GM21390 (cell line): ENCODE measurements around the gene TBC1D5.
A peak's percentile ranks its signal among the peaks of the same experiment; 100 is the strongest.

ENCODE experiments used
- ATAC-seq: cut with Tn5 transposase; IDR thresholded peaks from one replicate; pipeline ENCODE4 v1.9.1; 2021; ENCODE audit not compliant: unreplicated experiment

TBC1D5 gene

DNA sequence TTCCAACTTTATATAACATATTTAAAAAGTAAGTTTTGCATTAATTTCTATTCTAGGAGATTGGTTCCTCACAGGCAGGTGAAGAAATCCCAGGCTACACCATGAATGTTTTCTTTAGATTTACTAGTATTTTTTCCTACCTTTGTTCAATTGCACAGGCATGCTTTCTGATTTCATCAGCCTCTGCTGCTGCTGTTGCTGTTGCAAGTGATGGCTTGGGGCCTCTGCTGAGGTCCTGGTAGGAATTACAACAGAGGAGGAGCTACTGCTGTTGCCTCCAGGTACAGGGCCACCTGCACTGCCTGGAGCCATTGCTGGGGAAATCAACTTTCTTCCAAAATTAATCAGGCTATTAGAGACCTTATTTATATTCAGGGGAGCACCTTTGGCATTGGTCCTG lies 504.4 kb downstream of the TBC1D5 start:
- ATAC-seq = no peak

DNA sequence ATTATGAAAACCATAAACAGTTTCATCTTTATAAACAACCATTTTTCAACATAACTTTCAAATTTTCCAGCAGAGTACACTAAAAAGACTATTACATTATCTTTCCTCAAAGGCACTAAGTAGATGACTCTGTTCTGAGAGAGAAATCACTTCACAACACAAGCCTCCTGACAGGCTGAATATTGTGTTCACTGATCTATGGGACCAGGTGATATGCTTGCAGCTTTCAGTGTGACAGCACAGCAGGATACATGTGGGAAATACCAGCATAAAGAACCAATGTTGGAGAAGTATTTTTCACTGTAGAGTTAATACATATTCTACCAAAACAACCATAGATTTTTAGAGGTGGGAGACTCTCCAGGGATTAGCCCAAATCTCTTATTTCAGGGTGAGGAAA lies 507.1 kb downstream of the TBC1D5 start:
- ATAC-seq = no peak

DNA sequence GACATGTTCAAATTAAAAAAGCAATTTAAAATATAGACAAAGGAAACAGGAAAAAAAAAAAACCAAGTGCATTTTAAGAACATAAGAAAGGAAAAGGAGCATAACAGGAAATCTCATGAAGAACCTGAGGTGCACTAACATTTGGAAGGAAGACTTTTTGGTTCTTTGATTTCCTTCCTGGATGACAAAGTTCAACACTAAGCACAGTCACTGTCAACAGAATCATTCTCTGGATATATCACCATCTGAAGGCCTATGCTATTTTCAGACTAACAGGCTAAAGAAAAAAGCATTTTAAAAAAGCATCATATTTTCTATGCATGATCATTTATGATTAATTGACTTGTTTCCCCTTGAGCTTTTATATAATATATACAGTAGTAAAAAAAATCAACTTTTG lies 508.0 kb downstream of the TBC1D5 start:
- no peak for ATAC-seq

DNA sequence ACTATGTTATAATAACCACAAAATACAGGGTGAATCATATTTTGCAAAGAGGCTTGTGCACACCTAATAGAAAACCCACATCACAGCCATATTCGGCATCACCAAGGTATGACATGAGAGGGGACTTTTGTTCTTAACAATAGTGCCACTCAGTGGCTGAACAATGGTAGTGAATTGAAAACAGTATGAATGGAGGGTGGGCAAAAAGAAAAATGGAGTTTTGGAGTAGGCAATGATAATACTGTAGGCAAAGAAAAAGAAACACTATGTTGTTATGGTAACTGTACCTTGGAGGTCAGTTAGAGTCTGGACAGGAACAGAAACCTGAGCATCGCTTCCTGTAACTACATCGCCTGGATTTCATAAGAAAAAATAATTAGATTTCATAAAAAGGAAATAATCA lies 509.0 kb downstream of the TBC1D5 start:
- peak; percentile 82 for ATAC-seq

DNA sequence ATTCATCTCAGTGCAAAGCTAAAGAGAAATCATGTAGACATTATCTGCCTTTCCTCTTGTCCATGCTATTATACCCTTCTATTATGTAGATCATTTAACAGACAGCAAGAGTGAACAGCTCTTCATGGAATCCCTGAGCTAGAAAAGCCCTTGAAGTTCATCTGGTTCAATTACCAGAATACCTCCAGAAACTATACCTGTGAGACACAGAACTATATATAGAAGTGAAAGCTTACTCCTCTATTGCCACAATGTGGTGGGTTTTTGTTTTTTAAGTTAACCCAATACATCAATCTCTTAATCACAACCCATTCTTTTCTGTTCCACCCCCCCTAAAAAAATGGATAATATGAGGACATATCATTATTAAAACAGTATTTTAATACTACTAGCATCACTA lies 510.0 kb downstream of the TBC1D5 start:
- peak; percentile 58 for ATAC-seq

DNA sequence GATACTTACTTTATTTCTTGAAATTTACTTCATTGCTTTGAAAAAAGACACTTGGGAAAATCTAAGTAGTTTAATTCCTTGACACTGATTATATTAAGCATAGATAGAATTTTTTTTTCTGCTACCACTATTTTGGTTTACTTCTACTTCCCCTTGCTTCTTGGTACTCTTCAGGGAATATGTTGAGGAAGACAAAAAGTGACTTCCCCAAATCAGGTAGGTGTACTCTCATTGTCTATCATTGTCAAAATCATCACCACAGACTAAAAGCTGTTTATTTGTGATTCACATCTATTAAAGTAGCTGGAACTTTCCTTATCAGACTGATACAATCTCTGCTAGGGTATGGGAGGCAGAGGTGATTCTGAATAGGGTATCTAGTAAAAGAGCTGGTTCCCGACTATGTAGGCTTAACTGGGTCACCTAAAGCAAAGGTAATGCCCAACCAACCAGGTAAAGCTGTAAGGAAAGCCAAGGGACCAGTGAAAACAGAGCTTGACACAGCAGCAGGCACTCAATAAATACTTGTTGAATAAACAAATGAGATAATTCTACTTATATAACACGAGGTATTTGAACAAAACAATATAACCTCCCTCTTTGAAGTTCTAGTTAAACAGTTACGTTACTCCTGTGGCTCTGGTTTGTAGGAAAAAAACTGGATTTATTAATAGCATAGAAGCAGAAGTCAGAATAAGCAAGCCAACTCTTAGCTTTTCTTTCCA lies 510.7 kb downstream of the TBC1D5 start:
- ATAC-seq = no peak

DNA sequence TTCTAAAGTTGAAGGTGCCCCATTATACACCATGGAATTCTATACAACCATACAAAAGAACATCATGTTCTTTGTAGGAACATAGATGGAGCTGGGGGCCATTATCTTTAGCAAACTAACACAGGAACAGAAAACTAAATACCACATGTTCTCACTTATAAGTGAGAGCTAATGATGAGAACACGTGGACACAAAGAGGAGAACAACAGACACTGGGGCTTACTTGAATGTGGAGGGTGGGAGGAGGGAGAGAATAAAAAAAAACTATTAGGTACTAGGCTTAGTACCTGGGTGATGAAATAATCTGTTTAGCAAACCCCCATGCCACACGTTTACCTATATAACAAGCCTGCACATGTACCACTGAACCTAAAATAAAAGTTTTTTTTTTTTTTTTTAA lies 515.0 kb downstream of the TBC1D5 start:
- no peak for ATAC-seq

DNA sequence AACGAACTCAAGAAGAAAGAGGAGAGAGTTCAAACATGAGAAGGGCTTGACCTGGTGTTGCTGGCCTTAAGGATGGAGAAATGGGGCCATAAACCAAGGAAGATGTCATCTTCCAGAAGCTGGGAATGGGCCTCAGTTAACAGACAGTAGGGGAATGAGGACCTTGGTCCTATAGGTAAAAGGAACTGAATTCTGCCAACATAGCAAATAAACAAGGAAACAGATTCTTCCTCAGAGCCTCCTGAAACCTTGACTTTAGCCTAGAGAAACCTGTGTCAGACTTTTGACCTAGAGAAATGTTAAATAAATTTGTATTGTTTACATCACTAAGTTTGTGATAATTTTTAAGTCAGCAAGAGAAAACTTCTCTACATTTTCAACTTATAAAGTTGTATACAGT lies 520.9 kb downstream of the TBC1D5 start:
- ATAC-seq = no peak

DNA sequence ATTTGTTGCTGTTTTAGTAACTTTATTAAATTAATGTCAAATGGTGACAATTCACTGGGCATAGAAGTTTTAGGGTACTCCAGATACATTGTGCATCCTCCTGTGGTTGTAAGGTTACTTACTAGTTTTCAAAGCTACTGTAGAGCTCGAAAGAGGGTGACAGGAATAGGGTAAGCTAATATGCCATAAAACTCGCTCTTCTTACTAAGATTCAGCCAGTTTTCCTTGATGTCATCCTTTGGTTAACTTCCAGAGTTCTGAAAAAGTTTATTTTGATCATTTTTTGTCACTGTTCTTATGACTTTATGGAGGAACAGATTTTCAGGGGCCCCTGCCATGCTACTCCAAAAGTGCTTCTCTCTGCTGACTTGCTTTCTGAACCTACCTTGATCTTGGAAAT lies 522.8 kb downstream of the TBC1D5 start:
- no peak for ATAC-seq

DNA sequence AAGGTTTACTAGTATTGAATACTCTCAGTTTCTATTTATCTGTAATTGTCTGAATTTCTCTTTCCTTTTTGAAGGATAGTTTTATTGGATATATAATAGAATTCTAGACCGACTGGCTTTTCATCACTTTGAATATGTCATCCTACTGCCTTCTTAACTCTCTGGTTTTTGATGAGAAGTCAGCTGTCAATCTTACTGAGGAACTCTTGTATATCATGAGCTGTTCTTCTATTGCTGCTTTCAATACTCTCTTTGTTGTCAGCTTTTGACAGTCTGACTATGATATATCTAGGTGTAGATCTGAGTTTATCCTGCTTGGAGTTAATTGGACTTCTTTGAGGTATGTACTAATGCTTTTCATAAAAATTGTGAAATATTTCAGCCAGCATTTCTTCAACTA lies 523.8 kb downstream of the TBC1D5 start:
- no peak for ATAC-seq

DNA sequence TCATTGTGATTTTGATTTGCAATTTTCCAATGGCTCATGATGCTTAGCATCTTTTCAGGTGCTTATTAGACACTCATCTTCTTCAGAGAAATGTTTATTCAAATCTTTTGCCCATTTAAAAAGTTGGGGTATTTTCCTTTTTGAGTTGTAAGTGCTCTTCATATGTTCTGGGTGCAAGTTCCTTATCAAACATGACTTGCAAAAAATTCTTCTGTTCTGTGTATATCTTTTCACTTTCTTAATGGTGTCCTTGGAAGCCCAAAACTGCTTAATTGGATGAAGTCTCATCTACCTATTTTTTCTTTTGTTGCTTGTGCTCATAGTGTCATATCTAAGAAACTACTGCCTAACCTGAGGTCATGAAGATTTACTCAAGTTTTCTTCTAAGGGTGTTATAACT lies 524.8 kb downstream of the TBC1D5 start:
- no peak for ATAC-seq

DNA sequence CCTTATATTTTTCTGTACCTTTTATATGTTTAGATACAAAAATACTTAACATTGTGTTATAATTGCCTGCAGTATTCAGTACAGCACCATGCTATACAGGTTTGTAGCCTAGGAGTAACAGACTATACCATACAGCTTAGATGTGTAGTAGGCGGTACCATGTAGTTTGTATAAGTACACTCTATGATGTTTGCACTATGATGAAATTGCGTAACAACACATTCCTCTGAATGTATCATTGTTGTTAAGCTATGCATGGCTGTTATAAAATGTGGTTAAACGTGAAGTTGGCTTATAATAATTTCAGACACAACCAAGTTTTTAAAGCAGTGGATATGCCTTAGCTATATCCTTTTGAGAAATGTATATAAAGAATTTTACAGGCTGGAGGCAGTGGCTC lies 529.3 kb downstream of the TBC1D5 start:
- no peak for ATAC-seq

DNA sequence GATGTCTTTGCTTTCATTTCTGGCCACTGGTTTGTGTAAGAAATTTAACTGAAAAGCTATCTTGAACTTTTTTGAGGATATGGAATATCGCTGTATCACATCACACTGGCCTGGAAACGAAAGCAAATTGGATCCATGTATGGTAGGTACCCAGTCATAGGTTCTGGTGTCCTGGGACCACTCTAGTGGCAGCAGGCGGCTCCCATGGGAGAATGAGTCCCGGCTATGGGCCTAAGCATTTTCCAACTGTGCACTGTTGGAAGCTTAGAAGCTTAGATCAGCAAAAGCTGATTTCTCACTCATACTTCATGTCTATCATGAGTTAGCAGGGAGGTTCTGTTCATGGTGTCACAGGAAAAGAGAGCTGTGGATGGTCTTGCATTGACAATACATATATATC lies 534.5 kb downstream of the TBC1D5 start:
- no peak for ATAC-seq

DNA sequence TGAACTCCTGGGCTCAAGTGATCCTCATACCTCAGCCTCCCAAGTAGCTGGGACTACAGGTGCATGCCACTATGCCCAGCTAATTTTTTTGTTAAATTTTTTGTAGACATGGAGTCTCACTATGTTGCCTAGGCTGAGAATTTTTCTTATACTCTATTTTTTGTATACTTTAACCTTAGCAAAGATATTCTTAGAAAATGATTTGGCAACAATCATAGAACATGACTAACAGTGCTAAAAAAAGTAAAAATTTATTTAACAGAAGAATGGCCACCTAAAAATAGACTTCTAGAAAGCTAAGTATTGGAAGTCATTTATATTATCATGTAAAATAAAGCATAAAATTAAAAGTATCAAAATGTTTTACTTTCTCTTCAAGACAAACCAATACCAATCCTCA lies 535.4 kb downstream of the TBC1D5 start:
- ATAC-seq = no peak

DNA sequence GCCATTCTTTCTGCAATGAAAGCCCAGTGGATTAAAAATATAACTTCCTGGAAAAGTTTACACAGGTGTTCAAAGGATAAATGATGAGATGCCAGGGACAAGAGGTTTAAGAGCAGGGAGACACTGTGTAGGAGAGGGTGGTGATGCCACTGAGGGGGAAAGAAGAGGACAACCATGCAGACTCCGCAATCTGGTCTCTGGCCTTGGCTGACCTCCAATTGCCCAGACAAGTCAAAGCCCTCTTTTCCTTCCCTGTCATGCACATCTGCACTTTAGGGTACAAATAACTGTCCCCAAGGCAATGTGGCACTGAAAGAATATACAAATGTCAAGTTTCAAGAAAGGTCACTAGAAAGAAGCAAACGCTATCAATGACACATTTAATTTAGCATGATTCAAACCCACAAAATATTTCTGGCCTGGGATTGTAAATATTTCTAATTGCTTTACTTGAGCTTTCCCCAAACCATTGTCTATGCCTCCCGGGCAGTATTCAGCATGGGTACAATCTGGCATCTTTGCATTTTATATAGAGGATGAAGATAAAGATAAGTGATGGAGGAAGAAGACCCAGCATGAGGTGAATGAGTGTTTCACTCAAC lies 538.3 kb downstream of the TBC1D5 start:
- no peak for ATAC-seq

DNA sequence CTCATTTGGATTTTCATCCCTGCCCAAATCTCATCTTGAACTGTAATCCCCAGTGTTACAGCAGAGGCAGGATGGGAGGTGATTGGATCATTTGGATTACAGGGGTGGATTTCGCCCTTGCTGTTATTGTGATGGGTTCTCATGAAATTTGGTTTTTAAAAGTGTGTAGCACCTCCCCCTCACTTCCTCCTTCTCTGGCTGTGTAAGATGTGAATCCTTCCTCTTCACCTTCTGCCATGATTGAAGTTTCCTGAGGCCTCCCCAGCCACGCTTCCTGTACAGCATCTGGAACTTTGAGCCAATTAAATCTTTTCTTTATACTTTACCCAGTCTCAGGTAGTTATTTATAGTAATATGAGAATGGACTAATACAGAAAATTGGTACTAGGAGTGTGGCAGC lies 540.9 kb downstream of the TBC1D5 start:
- ATAC-seq = no peak

DNA sequence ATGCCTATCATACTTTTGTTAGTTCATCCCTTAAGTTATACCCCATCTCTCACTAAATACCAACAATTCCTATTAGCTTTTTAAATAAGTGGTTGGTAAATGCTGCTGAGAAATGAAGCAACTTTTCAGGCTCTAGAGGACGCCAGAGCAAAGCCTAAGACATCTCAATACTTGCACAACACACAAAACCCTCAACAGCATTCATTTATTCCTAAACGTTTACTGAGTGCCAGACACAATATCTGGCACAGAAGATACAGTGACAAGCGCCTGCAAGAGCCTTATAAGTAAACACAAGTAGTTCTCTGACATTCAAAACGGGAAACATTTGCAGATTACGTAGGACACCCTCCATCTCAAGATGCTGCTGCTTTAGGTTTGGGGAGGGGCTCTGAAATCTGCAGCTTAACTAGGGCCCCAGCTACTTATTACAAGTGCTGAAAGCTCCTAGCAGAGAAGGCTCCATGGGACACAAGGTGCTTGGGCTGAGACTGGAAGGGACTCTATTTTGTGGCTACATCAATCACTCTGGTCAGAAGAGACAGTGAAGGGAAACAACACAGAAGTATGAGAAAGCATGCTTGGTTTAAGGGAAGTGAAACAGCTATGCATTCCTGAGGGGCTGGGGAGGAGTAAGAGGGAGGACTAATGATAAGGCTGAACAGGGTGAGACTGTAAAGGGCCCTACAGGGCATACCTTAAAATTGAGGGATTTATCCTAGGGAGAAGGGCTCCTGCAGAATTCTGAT lies 546.4 kb downstream of the TBC1D5 start:
- ATAC-seq = peak; percentile 82

DNA sequence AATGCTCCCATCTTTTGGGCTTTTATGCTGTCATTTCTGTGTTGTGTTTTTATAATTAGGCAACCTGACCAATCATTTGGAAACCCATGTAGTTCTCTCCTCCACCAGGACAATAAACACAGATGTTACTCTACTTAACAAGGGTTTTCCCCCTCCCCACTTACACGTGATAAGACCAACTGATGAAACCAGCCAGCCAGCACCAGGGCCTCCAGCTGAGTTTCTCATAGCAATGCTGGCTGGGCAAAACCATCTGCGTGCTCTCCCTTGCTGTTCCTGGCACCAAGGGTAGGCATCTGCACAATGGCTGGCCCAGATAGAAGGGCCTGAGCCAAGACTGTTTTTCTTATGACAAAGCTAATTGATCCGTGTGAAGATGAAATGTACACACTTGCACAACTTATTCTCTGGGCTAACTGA lies 547.2 kb downstream of the TBC1D5 start:
- ATAC-seq = peak; percentile 85

DNA sequence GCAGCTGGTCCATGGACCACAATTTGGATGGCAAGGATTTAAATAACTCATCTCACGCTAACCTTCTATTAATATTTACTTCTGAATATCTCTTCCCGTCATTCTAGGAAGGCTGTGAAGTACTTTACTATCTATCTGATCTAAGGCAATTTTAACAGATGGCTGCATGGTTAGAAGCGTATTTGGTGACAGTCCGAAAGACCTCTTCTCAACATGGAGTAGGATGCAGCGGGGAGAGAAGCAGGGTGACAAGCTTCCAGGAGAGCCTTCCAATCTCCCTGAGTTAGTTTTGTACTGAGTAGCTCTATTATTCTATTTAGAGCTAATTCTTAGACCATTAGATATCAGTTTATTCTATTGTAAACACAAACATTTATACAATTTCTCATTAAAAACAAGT lies 548.3 kb downstream of the TBC1D5 start:
- no peak for ATAC-seq

DNA sequence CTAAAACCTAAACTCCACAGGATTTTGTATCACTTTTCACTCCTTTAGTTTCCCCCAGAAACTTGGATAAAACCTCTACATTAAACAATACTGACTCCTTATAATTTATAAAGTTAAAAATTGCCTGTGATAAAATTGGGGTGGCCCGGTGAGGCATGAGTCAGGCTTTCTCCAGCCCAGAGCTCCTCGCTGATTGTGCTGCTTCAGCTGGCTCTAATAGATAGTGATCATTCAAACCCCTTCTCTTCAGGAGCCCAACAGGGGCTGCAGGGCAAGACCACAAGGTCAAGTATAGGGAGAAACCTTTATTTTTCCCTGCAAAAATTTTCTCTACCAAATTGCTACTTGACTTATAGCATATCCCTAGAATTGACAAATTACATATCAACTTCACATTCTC lies 549.4 kb downstream of the TBC1D5 start:
- no peak for ATAC-seq

DNA sequence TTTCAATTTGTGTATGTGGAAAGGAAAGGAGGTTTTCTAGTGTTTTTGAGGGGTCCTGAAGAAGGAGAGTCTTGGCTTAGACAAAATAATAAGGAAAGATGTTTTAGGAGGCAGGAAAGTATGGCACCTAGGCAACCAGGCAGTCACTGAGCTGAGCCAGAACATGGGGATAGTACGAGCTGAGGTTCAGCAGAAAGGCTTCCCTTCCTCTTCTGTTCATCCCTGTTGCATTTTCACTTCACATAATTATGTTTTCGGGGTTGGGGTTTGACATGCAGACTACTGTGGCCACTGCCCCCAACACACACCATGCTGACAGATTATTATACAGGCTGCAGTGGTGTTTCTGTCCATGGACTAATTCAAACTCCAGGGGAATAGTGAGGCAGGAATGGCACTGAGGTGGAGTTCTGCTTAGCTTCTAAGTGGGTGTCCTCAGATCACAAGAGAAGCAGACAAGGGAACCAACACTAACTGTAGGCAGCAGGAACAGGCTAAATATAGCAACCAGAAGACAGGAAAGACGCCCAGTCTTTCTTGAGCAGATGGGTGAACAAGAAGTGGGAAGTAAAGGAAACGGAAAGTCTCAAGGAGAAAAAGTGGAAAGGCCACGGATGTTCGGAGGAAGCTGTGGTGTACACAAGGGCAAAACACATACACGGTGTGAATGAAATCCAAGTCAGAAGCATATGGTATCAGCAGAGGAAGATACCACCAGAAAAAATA lies 551.9 kb downstream of the TBC1D5 start:
- peak; percentile 32 for ATAC-seq

DNA sequence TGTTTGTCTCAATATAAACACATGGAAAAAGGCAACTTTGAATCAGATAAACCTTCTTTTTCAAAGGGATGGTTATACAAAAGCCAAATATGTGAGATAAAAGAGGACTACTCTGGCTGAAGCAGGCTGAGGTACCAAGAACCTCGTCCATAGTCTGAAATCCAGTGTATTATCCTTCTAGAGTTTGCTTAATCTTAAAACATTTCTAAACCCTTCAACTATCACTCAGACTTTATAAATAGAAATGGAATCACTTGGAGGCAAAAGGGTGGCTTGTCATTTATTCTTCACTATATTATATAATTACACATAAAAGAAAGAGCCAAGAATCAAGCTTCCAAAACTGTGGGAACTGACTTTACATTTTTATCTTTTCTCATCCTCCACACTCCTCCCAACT lies 554.1 kb downstream of the TBC1D5 start:
- ATAC-seq = no peak
